GM21367 (cell line): ENCODE measurements around the gene SLC5A4.

Experiments
- ATAC-seq: cut with Tn5 transposase; IDR thresholded peaks from one replicate; pipeline ENCODE4 v1.9.1; 2021; ENCODE audit not compliant: unreplicated experiment

SLC5A4 gene

GRCh38 chr22:32233091-32233490 is 22.1 kb downstream of the SLC5A4 start:
- ATAC-seq, result no peak

GRCh38 chr22:32232191-32232830 is 22.8 kb downstream of the SLC5A4 start:
- ATAC-seq, result no peak

GRCh38 chr22:32226326-32227104 is 28.6 kb downstream of the SLC5A4 start:
- ATAC-seq, result no peak

- no peak for ATAC-seq
Observed at GRCh38 chr22:32222991-32223390, 32.2 kb downstream of the SLC5A4 start.

- ATAC-seq, result no peak
Observed at GRCh38 chr22:32219026-32219425, 36.1 kb downstream of the SLC5A4 start.

GRCh38 chr22:32218470-32218869 is 36.7 kb downstream of the SLC5A4 start:
- ATAC-seq, result no peak

GRCh38 chr22:32217465-32217864 is 37.7 kb downstream of the SLC5A4 start:
- no peak for ATAC-seq

- no peak for ATAC-seq
Observed at GRCh38 chr22:32216911-32217310, 38.2 kb downstream of the SLC5A4 start.

- ATAC-seq, result no peak
Observed at GRCh38 chr22:32211011-32211410, 44.1 kb downstream of the SLC5A4 start.

GRCh38 chr22:32208681-32209080 is 46.5 kb downstream of the SLC5A4 start:
- ATAC-seq, result no peak

- no peak for ATAC-seq
Observed at GRCh38 chr22:32207971-32208480, 47.1 kb downstream of the SLC5A4 start.

GRCh38 chr22:32206774-32207758 is 48.1 kb downstream of the SLC5A4 start:
- no peak for ATAC-seq

- ATAC-seq, result no peak
Observed at GRCh38 chr22:32205974-32206773, 49.0 kb downstream of the SLC5A4 start.

GRCh38 chr22:32204856-32205722 is 50.1 kb downstream of the SLC5A4 start, which contains the start of gene RFPL2:
Gene RFPL2 (minus strand): TSS chr22:32205073. CDS start chr22:32202451, 2,622 bp downstream.
- ATAC-seq, result no peak

GRCh38 chr22:32204040-32204855 is 50.9 kb downstream of the SLC5A4 start:
- no peak for ATAC-seq

- ATAC-seq, result no peak
Observed at GRCh38 chr22:32203181-32204039, 51.7 kb downstream of the SLC5A4 start.

GRCh38 chr22:32202539-32203180 is 52.5 kb downstream of the SLC5A4 start:
- no peak for ATAC-seq
